Fibroblast of lung (primary cell): Measurements from ENCODE around the gene KRT40. TPM values are rescaled to one million over a fixed set of nuclear protein-coding genes. Genes with fewer than 3 reads are reported as not detected.

Experiments
- DNase-seq, 2 donors: peaks; one replicate each; pipeline versions ENCODE4 v3.0.0 to v3.0.0-alpha.2; 2010; ENCODE audit warnings: low read depth in 2 of 2
- H2AFZ ChIP-seq: 2 replicates; pipeline ENCODE4 v1.5.1; 2012; ENCODE audit warnings: low read length, control low read depth, inconsistent platforms
- H3K27ac ChIP-seq: 2 replicates; pipeline ENCODE4 v1.5.1; 2011; ENCODE audit warnings: low read length, control low read depth; ENCODE audit not compliant: insufficient read depth
- H3K27me3 ChIP-seq: 2 replicates; pipeline ENCODE4 v1.5.1; 2011; ENCODE audit warnings: mild to moderate bottlenecking, low read length; ENCODE audit not compliant: control insufficient read depth, insufficient read depth
- H3K36me3 ChIP-seq: 2 replicates; pipeline ENCODE4 v1.5.1; 2011; ENCODE audit warnings: low read length; ENCODE audit not compliant: control insufficient read depth, insufficient read depth
- H3K4me1 ChIP-seq: 2 replicates; pipeline ENCODE4 v1.5.1; 2011; ENCODE audit warnings: low read length; ENCODE audit not compliant: control insufficient read depth, insufficient read depth; ENCODE audit errors: extremely low read depth
- H3K4me2 ChIP-seq: 2 replicates; pipeline ENCODE4 v1.5.1; 2011; ENCODE audit warnings: low read length, control low read depth; ENCODE audit not compliant: insufficient read depth; ENCODE audit errors: extremely low read depth
- H3K4me3 ChIP-seq, 4 experiments: fragments of 200-600 bp in 1 of 4; sonication (generic) in 1 of 4; replicated peaks in 1 of 4; 2 replicates each; pipeline ENCODE4 v1.5.1; 2011 to 2016; ENCODE audit warnings: low read length in 4 of 4, low read depth in 3 of 4, mild to moderate bottlenecking in 3 of 4, control low read depth in 2 of 4, inconsistent platforms in 1 of 4, mixed read lengths in 1 of 4; ENCODE audit not compliant: insufficient read depth in 1 of 4; ENCODE audit errors: control extremely low read depth in 1 of 4
- H3K79me2 ChIP-seq: 2 replicates; pipeline ENCODE4 v1.5.1; 2012; ENCODE audit warnings: mild to moderate bottlenecking, low read length, inconsistent platforms; ENCODE audit not compliant: control insufficient read depth, insufficient read depth
- H3K9ac ChIP-seq: 2 replicates; pipeline ENCODE4 v1.5.1; 2011; ENCODE audit warnings: mild to moderate bottlenecking, low read length, control low read depth; ENCODE audit not compliant: insufficient read depth
- H3K9me3 ChIP-seq: 2 replicates; pipeline ENCODE4 v1.5.1; 2012; ENCODE audit warnings: low read depth, low read length; ENCODE audit not compliant: control insufficient read depth, insufficient read depth
- H4K20me1 ChIP-seq: 2 replicates; pipeline ENCODE4 v1.5.1; 2011; ENCODE audit warnings: low read length; ENCODE audit not compliant: control insufficient read depth, insufficient read depth; ENCODE audit errors: extremely low read depth
- EZH2 ChIP-seq: IDR thresholded peaks from 2 replicates; pipeline ENCODE4 v1.5.1; 2012; ENCODE audit warnings: low read length, control low read depth, mild to moderate bottlenecking; ENCODE audit errors: missing control alignments
- polyA plus RNA-seq, 2 donors: library from polyadenylated mRNA; depleted of rRNA in 1 of 2; stranded (reverse) in 1 of 2; unstranded in 1 of 2; fragments of >200 nt; gene quantifications; 2 replicates each; pipeline ENCODE4 v1.2.1, GENCODE V29; 2011 to 2012; ENCODE audit warnings: missing spikeins in 1 of 2
- total RNA-seq: library from RNA; depleted of rRNA; stranded (reverse); fragments of >200 nt; gene quantifications from 2 replicates; pipeline ENCODE4 v1.2.1, GENCODE V29; 2014
- TF ChIP-seq, protein P1 (sequence below), 2 donors: IDR thresholded peaks in 1 of 2; conservative IDR thresholded peaks in 1 of 2; 1 replicate in 1 of 2; 2 replicates in 1 of 2; pipeline ENCODE4 v1.5.1; 2011 to 2012; ENCODE audit warnings: low read length in 2 of 2, control low read depth in 1 of 2, inconsistent platforms in 1 of 2, low read depth in 1 of 2, mild to moderate bottlenecking in 1 of 2

The KRT40 gene
- total and polyA plus RNA-seq, 2 donors (not counting 1 experiment from before 2014, with no cell fraction given) = 0.05 TPM; not detected in 1

DNA sequence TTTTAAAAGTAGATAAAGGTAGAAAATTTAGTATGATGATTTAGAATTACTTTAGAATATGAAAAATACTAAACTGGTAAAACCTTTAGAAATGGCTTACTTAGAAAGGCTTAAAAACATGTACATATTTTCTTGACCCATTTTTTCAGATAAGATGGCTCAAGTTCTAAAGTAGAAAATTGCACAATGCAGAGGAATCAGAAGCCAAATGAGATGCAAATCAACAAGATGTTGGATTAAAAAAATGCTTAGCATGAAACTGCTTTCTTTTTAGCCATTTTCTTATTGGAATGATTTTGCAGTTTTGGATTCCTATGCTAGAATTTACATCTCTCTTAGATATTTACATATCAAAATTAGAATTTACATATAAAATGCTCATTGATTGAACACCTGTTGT is 26.3 kb upstream of the KRT40 start:
- Histone ChIP-seq H3K4me2 (no peak overlapping the region), H3K4me1 (peaks cover 2% of the 10 kb centered on the region), H3K79me2 (no peaks in the 10 kb centered on the region), H3K4me3 (no peak overlapping the region), H3K9me3 (no peaks in the 10 kb centered on the region), H3K27ac (no peak overlapping the region), H3K9ac (no peak overlapping the region), H3K27me3 (no peaks in the 10 kb centered on the region), H2AFZ (no peak overlapping the region), H3K36me3 (no peaks in the 10 kb centered on the region), H4K20me1 (no peaks in the 10 kb centered on the region)
- TF ChIP-seq, protein P1, sequence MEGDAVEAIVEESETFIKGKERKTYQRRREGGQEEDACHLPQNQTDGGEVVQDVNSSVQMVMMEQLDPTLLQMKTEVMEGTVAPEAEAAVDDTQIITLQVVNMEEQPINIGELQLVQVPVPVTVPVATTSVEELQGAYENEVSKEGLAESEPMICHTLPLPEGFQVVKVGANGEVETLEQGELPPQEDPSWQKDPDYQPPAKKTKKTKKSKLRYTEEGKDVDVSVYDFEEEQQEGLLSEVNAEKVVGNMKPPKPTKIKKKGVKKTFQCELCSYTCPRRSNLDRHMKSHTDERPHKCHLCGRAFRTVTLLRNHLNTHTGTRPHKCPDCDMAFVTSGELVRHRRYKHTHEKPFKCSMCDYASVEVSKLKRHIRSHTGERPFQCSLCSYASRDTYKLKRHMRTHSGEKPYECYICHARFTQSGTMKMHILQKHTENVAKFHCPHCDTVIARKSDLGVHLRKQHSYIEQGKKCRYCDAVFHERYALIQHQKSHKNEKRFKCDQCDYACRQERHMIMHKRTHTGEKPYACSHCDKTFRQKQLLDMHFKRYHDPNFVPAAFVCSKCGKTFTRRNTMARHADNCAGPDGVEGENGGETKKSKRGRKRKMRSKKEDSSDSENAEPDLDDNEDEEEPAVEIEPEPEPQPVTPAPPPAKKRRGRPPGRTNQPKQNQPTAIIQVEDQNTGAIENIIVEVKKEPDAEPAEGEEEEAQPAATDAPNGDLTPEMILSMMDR (conservative IDR thresholded peaks at IDR 0.05 in 1 of 2, IDR thresholded peaks at IDR 0.05 in 1 of 2; ENCODE audit: low read depth in 1 of 2, low read length in 2 of 2) = no peak
- no peak for TF ChIP-seq EZH2
- no peak for DNase-seq

GRCh38 chr17:41009936-41010335 is 25.8 kb upstream of the KRT40 start:
- TF ChIP-seq, protein P1 (conservative IDR thresholded peaks at IDR 0.05 in 1 of 2, IDR thresholded peaks at IDR 0.05 in 1 of 2; ENCODE audit: low read depth in 1 of 2, low read length in 2 of 2) = no peak
- TF ChIP-seq EZH2 = no peak
- H3K27ac ChIP-seq = no peak overlapping the region
- H4K20me1 ChIP-seq = no peaks in the 10 kb centered on the region
- DNase-seq = no peak
- H3K79me2 ChIP-seq = no peaks in the 10 kb centered on the region
- no peak overlapping the region for H3K4me2 ChIP-seq
- H3K9ac ChIP-seq = no peak overlapping the region
- H2AFZ ChIP-seq = no peak overlapping the region
- H3K4me3 ChIP-seq = no peak overlapping the region
- H3K9me3 ChIP-seq = no peaks in the 10 kb centered on the region
- no peaks in the 10 kb centered on the region for H3K36me3 ChIP-seq
- peaks cover 2% of the 10 kb centered on the region for H3K4me1 ChIP-seq
- H3K27me3 ChIP-seq = no peaks in the 10 kb centered on the region

GRCh38 chr17:41009301-41009760 is 25.2 kb upstream of the KRT40 start:
- H3K27ac ChIP-seq = no peak overlapping the region
- no peaks in the 10 kb centered on the region for H3K9me3 ChIP-seq
- H3K27me3 ChIP-seq = no peaks in the 10 kb centered on the region
- no peak for DNase-seq
- TF ChIP-seq, protein P1 (conservative IDR thresholded peaks at IDR 0.05 in 1 of 2, IDR thresholded peaks at IDR 0.05 in 1 of 2; ENCODE audit: low read depth in 1 of 2, low read length in 2 of 2) = no peak
- TF ChIP-seq EZH2 = no peak
- no peak overlapping the region for H3K9ac ChIP-seq
- H4K20me1 ChIP-seq = no peaks in the 10 kb centered on the region
- H3K4me1 ChIP-seq = peaks cover 2% of the 10 kb centered on the region
- no peaks in the 10 kb centered on the region for H3K79me2 ChIP-seq
- H2AFZ ChIP-seq = no peak overlapping the region
- H3K4me3 ChIP-seq = no peak overlapping the region
- H3K4me2 ChIP-seq = no peak overlapping the region
- H3K36me3 ChIP-seq = no peaks in the 10 kb centered on the region
